ENCODE measurements around the gene MUC5AC. TPM values are rescaled to one million over a fixed set of nuclear protein-coding genes. Genes with fewer than 3 reads are reported as not detected.
A peak's percentile ranks its signal among the peaks of the same experiment; 100 is the strongest.

Gene MUC5AC
- total RNA-seq, 2 experiments from 2014 or later = not detected

DNA sequence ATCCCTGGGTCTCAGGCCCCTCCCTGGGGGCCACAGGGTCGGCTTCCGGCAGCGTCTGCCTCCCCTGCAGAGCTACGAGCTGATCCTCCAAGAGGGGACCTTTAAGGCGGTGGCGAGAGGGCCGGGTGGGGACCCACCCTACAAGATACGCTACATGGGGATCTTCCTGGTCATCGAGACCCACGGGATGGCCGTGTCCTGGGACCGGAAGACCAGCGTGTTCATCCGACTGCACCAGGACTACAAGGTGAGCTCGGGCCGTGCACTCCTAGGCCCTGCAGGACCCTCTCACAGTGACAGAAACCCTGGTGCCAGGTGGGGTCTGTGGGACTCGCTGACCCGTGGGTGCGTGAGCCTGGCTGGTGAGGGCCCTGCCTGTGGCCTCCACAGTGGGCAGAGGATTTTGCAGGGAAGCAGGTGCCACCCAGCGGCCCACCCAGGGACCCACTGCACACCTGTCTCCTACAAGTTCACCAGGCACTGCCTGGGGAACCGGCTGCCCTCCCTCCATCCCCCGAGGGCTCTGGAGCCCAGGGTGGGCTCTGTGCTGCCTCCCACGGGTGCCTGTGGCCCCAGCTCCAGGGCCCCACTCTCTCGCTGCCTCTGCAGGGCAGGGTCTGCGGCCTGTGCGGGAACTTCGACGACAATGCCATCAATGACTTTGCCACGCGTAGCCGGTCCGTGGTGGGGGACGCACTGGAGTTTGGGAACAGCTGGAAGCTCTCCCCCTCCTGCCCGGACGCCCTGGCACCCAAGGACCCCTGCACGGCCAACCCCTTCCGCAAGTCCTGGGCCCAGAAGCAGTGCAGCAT lies 78.8 kb downstream of the MUC5AC start:
- TF ChIP-seq, protein P1, sequence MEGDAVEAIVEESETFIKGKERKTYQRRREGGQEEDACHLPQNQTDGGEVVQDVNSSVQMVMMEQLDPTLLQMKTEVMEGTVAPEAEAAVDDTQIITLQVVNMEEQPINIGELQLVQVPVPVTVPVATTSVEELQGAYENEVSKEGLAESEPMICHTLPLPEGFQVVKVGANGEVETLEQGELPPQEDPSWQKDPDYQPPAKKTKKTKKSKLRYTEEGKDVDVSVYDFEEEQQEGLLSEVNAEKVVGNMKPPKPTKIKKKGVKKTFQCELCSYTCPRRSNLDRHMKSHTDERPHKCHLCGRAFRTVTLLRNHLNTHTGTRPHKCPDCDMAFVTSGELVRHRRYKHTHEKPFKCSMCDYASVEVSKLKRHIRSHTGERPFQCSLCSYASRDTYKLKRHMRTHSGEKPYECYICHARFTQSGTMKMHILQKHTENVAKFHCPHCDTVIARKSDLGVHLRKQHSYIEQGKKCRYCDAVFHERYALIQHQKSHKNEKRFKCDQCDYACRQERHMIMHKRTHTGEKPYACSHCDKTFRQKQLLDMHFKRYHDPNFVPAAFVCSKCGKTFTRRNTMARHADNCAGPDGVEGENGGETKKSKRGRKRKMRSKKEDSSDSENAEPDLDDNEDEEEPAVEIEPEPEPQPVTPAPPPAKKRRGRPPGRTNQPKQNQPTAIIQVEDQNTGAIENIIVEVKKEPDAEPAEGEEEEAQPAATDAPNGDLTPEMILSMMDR (IDR thresholded peaks at IDR 0.05) = no peak
- Histone ChIP-seq H3K27me3 (ENCODE audit: control insufficient read depth in 1 of 2, insufficient read depth in 2 of 2, low read length in 2 of 2) (no peaks in the 10 kb centered on the region), H3K27ac (ENCODE audit: low read depth in 1 of 2, low read length in 2 of 2) (no peak overlapping the region), H3K4me3 (ENCODE audit: low read length) (no peak overlapping the region), H3K36me3 (ENCODE audit: insufficient read depth, low read length) (no peaks in the 10 kb centered on the region), H3K9me3 (ENCODE audit: control insufficient read depth in 1 of 2, insufficient read depth in 1 of 2, low read length in 2 of 2) (peaks cover 0 to 22% of the 10 kb centered on the region in 2 experiments), H3K4me1 (ENCODE audit: insufficient read depth, low read length) (no peaks in the 10 kb centered on the region)
- CTCF ChIA-PET = no interaction called here
- Mint-ChIP-seq H3K9me3 (no peaks in the 10 kb centered on the region), H3K27ac (no peak overlapping the region), H3K36me3 (ENCODE audit: low read depth) (no peaks in the 10 kb centered on the region), H3K27me3 (no peaks in the 10 kb centered on the region), H3K4me3 (no peak overlapping the region), H3K4me1 (ENCODE audit: low read depth) (no peaks in the 10 kb centered on the region)
- ATAC-seq (ENCODE audit: poor library complexity) (no peak), DNase-seq (peak in 1 of 14 experiments; percentile 1)
- intact Hi-C loops (cut with DNase I, micrococcal nuclease) = no loop called here
- POLR2A ChIA-PET = no interaction called here

DNA sequence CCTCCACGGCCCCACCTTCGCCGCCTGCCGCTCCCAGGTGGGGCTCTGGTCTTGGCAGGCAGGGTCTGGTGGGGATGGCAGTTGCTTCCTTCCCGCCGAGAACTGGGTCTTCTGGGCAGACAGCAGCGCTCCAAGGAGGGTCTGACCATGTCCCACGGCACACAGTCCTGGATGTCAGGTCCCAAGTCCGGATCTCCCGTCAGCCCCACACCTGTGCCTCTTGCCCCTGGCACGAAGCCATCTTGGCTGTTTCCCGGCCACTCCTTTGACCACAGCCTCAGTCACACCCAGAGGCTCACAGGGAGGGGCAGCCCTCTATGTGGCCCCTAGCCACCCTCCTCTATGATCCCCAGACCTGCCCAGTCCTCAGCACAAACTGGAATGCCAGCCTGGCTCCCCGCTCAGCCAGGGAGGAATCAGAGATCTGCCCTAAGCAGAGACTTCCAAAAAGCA lies 79.4 kb downstream of the MUC5AC start:
- DNase-seq (no peak), ATAC-seq (ENCODE audit: poor library complexity) (no peak)
- intact Hi-C loops (cut with DNase I, micrococcal nuclease) = no loop called here
- Mint-ChIP-seq H3K27ac (no peak overlapping the region), H3K4me1 (ENCODE audit: low read depth) (no peaks in the 10 kb centered on the region), H3K36me3 (ENCODE audit: low read depth) (no peaks in the 10 kb centered on the region), H3K27me3 (no peaks in the 10 kb centered on the region), H3K9me3 (no peaks in the 10 kb centered on the region), H3K4me3 (no peak overlapping the region)
- TF ChIP-seq, protein P1 (IDR thresholded peaks at IDR 0.05) = no peak
- H3K36me3 ChIP-seq (ENCODE audit: insufficient read depth, low read length) = no peaks in the 10 kb centered on the region
- POLR2A ChIA-PET = no interaction called here
- no peak overlapping the region for H3K27ac ChIP-seq (ENCODE audit: low read depth in 1 of 2, low read length in 2 of 2)
- peaks cover 0 to 28% of the 10 kb centered on the region in 2 experiments for H3K9me3 ChIP-seq (ENCODE audit: control insufficient read depth in 1 of 2, insufficient read depth in 1 of 2, low read length in 2 of 2)
- CTCF ChIA-PET = no interaction called here
- H3K27me3 ChIP-seq (ENCODE audit: control insufficient read depth in 1 of 2, insufficient read depth in 2 of 2, low read length in 2 of 2) = no peaks in the 10 kb centered on the region
- no peak overlapping the region for H3K4me3 ChIP-seq (ENCODE audit: low read length)
- H3K4me1 ChIP-seq (ENCODE audit: insufficient read depth, low read length) = no peaks in the 10 kb centered on the region

DNA sequence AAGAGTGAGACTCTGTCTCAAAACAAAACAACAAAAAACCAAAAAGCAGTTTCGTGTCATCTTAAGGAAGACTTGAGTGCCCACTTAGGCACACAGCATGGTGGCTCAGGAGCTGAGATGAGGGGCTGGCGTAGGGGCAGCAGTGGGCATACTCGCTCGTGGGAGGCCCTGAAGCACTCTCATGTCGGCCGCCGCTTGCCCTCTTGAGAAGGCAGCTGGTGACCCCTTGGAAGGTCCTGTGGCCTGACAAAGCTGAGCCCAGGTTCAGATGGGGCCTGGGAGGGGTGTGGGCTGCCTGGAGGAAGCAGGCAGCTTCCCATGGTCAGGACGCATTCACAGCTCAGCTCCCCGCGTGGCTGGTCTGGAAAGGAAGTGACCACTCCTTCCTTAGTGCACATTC lies 80.1 kb downstream of the MUC5AC start:
- Histone ChIP-seq H3K4me3 (ENCODE audit: low read length) (no peak overlapping the region), H3K4me1 (ENCODE audit: insufficient read depth, low read length) (no peaks in the 10 kb centered on the region), H3K27me3 (ENCODE audit: control insufficient read depth in 1 of 2, insufficient read depth in 2 of 2, low read length in 2 of 2) (no peaks in the 10 kb centered on the region), H3K36me3 (ENCODE audit: insufficient read depth, low read length) (no peaks in the 10 kb centered on the region), H3K27ac (ENCODE audit: low read depth in 1 of 2, low read length in 2 of 2) (no peak overlapping the region), H3K9me3 (ENCODE audit: control insufficient read depth in 1 of 2, insufficient read depth in 1 of 2, low read length in 2 of 2) (peaks cover 0 to 32% of the 10 kb centered on the region in 2 experiments)
- no peak for DNase-seq
- TF ChIP-seq, protein P1 (IDR thresholded peaks at IDR 0.05) = no peak
- no peaks in the 10 kb centered on the region for H3K9me3 Mint-ChIP-seq
- H3K27me3 Mint-ChIP-seq = no peaks in the 10 kb centered on the region
- no peak for ATAC-seq (ENCODE audit: poor library complexity)
- ChIA-PET CTCF (no interaction called here), POLR2A (no interaction called here)
- H3K4me1 Mint-ChIP-seq (ENCODE audit: low read depth) = no peaks in the 10 kb centered on the region
- H3K36me3 Mint-ChIP-seq (ENCODE audit: low read depth) = no peaks in the 10 kb centered on the region
- no peak overlapping the region for H3K27ac Mint-ChIP-seq
- intact Hi-C loops (cut with DNase I, micrococcal nuclease) = no loop called here
- no peak overlapping the region for H3K4me3 Mint-ChIP-seq
